NCI-H1417 (cell line): ENCODE measurements around the gene CENPC.
"Not testable (repeated sequence)": the region's sequence is repeated elsewhere in the genome, so short reads cannot be mapped to it uniquely, and the experiment has no call there.

Experiments used
- DNase-seq, 3 experiments: peaks; one replicate each; lab custom pipeline; 2025; lab: John Stamatoyannopoulos, UW

CENPC gene

GRCh38 chr4:67552146-67552792 lies 7.0 kb upstream of the CENPC start:
- DNase-seq, result not testable (repeated sequence)

- DNase-seq, result no peak
Measured at GRCh38 chr4:67550857-67551256, 5.6 kb upstream of the CENPC start.

GRCh38 chr4:67550451-67550850 lies 5.1 kb upstream of the CENPC start:
- no peak for DNase-seq

GRCh38 chr4:67549123-67549522 lies 3.8 kb upstream of the CENPC start:
- DNase-seq, result peak in 2 of 3 experiments; percentile 37 to 45

GRCh38 chr4:67546971-67547370 lies 1.7 kb upstream of the CENPC start:
- DNase-seq, result no peak

GRCh38 chr4:67546004-67546356 lies 677 bp upstream of the CENPC start:
- peak in 2 of 3 experiments; percentile 40 to 88 for DNase-seq

GRCh38 chr4:67542076-67542475 lies 3.2 kb downstream of the CENPC start:
- no peak for DNase-seq

GRCh38 chr4:67539830-67540229 lies 5.5 kb downstream of the CENPC start:
- DNase-seq, result no peak

- no peak for DNase-seq
Measured at GRCh38 chr4:67535280-67535840, 9.9 kb downstream of the CENPC start.

GRCh38 chr4:67533112-67533511 lies 12.2 kb downstream of the CENPC start:
- no peak for DNase-seq

GRCh38 chr4:67532397-67532796 lies 12.9 kb downstream of the CENPC start:
- not testable (repeated sequence) for DNase-seq

- DNase-seq, result peak in 1 of 3 experiments; percentile 14
Measured at GRCh38 chr4:67531379-67531962, 13.8 kb downstream of the CENPC start.

GRCh38 chr4:67524140-67524539 lies 21.2 kb downstream of the CENPC start:
- not testable (repeated sequence) for DNase-seq

GRCh38 chr4:67522851-67523671 lies 22.2 kb downstream of the CENPC start:
- no peak for DNase-seq

GRCh38 chr4:67522230-67522629 lies 23.1 kb downstream of the CENPC start:
- no peak for DNase-seq

- no peak for DNase-seq
Measured at GRCh38 chr4:67521506-67521905, 23.8 kb downstream of the CENPC start.

GRCh38 chr4:67520141-67520540 lies 25.2 kb downstream of the CENPC start:
- no peak for DNase-seq

GRCh38 chr4:67512501-67512900 lies 32.8 kb downstream of the CENPC start:
- DNase-seq, result no peak

GRCh38 chr4:67500373-67500772 lies 44.9 kb downstream of the CENPC start:
- DNase-seq, result no peak

GRCh38 chr4:67499799-67500198 lies 45.5 kb downstream of the CENPC start:
- DNase-seq, result no peak

GRCh38 chr4:67483868-67484602 lies 61.3 kb downstream of the CENPC start:
- no peak for DNase-seq

- no peak for DNase-seq
Measured at GRCh38 chr4:67480810-67481209, 64.5 kb downstream of the CENPC start.
